GM18511 (cell line): ENCODE measurements around the gene APIP.

Experiments
- ATAC-seq: cut with Tn5 transposase; IDR thresholded peaks from one replicate; pipeline ENCODE4 v1.9.1; 2021; ENCODE audit warnings: mild to moderate bottlenecking, moderate library complexity; ENCODE audit not compliant: unreplicated experiment

APIP gene

GRCh38 chr11:34890089-34890488 is 26.1 kb downstream of the APIP start:
- no peak for ATAC-seq

DNA sequence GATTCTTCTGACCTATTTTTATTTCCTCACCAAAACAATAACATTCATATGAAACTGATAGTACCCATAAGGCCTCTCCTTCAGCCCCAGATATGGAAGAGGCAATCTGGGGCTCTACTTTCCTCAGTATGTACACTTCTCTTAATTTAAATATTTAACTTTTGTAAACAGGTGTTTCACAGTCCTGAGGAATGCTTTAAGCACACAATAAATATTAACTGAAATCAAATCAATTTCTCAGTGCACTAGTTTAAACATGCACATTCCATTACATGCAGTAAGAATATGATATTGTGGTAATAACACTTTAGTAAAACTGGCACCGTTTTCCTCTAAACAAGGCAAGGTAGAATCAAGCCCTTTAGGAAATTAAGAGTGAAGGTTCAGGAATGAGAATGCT is 28.9 kb downstream of the APIP start:
- no peak for ATAC-seq

DNA sequence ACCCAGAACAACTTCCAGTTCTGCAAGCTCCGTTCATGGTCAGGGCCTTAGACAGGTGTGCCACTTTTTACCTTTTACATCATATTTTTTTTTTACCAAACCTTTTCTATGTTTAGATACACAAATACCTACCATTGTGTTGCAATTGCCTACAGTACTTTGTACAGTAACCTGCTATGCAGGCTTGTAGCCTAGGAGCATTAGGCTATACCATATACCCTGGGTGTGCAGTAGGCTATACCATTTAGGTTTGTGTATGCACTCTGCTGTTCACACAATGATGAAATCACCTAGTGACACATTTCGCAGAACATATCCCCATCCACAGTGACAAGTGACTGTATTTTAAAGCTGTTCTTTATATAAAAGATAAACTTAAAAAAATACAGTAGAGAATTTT is 29.6 kb downstream of the APIP start:
- no peak for ATAC-seq

DNA sequence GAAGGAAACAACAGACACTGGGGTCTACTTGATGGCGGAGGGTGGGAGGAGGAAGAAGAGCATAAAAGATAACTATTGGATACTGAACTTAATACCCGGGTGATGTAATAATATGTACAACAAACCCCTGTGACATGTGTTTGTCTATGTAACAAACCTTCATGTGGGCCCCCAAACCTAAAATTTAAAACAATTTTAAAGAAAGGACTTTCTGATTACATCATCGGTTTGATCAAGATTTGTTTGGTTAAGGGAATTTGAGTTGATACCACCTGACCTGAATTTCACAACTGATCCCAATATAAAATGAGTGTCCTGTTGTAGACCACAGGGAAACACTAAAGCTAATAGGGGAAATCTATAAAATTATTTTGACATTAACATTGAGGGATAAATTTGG is 34.3 kb downstream of the APIP start:
- no peak for ATAC-seq

DNA sequence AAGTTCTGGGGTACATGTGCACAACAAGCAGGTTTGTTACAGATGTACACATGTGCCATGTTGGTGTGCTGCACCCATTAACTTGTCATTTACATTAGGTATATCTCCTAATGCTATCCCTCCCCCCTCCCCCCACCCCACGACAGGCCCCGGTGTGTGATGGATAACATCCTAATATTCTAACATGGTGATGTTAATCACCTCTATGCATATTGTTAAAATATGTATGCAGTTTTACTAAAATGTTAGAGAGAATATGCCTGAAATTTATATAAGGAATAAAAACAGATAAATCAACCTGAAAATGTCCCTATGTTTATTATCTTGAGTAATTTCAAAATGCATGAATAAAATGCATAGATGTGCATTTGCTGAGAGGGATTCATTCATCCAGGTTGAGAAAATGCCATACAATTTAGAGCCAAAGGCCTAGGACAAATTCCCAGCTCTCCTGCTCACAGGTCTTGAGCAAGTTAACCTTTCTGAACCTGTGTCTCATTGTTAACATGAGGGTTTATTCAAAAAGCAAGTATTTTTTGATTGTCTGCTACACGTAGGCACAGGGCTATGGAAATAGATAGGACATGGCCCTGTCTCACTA is 38.7 kb downstream of the APIP start:
- ATAC-seq: no peak

DNA sequence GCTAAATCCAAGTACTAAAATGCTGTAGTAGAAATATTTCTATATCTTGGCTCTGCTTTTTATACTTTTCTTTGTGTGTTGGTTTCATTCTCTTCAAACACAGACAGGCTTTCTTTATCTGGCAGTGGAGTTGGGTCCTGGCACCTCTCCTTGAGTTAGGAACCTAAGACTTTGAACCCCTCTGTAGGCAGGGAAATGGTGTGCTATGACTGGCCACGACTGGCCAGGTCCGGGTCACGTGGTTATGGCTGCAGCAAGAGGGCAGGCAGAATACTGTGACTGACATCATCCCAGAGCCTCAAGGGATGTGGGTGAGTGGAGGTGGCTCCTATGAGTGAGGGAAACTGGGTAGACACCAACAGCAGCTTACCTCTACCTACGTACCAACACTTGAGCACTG is 42.0 kb downstream of the APIP start:
- no peak for ATAC-seq

DNA sequence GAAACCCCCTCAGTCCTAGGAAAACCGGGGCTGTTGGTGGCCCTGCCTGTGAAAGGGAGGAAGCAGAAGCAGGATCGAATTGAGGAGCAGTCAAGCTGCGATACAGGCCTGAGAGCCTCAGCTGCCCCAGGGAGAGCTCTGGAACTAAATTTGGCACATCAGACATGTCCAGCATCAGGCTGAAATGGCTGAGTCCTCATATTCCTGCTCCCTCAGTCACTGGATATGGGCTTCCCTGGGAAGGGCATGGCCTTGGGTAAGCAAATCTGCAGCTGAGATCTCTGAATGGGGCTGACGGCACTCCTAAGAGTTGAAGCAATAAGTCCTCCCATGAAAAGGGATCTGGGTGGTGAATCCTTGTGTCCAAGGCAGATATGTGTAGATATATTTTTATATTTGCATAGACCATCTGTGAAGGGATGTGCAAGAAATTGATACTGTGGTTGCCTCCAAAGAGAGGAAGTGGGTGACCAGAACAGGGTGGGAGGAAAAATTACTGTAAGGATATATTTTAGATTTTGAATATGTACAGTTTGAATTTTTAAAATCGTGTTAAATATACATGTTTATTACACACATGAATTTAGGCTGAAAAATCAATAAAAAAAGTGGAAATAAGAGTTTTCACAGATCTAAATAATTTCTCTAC is 45.5 kb downstream of the APIP start:
- no peak for ATAC-seq

DNA sequence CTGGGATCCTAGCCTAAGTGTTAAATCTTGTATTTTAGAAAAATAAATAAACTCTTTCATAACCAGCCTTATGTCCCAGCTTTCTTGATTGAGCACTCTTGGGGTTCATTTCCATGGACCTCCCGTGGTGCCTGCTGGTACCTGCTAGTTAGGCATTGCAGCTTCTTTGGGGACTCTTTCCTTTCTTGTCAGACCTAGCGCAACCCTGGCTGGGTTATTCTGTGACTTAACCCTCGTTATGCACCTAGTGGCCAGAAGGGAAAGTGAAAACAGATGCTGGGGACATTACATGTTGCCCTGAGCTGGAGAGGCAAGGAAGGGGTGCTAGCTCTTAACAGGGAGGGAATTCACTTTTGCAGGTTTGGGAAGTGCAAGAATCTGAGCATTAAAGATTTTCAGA is 46.8 kb downstream of the APIP start:
- ATAC-seq: no peak

DNA sequence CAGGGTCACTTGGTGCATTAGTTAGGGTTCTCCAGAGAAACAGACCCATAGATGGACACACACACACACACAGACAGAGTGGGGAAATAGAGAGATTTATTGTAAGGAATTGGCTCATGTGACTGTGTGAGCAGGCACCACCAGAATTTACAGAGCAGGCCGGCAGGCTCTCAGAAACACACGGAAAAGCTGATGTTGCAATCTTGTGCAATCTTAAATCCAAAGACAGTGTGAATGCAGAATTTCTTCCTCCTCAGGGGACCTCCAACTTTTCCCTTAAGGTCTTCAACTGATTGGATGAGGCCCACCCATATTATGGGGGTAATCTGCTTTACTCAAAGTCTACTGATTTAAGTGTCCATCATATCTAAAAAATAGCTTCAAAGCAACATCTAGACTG is 49.8 kb downstream of the APIP start:
- no peak for ATAC-seq

DNA sequence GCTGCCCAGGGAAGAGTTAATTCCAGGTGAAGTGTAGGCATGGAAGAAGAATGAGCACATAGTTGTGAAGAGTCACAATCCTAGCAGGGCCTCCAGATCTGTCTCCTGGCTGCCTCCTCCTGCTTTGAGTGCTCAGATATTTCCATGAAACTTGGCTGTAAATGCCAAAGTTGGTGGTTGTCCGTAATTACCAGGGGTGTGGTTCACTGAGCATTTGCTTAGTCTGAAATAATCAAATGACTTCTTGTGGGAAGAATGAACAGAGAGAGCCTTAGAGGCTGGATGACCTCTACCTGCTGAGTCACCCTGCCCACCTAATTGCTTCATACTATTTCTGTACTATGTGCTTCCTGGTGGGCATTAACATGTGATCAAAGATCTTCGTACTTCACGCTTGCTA is 50.9 kb downstream of the APIP start:
- ATAC-seq: no peak

DNA sequence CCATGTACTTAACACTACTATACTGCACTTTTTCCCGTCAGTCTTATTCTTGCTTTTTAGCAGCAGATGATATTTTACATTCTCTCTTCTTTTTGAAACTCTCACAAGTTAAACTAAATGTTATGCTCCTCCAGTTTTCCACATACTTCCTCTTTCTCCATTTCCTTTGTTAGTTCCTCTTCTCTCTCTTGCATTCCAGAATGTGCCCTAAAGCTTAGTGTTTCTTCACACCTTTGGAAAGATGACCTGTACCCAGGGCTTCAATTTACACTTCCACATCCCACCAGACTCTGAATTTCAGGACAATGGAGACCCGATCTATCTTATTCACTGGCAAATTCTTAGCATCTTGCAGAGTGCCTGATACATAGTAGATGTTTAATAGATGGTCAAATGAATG is 51.8 kb downstream of the APIP start:
- ATAC-seq: no peak

DNA sequence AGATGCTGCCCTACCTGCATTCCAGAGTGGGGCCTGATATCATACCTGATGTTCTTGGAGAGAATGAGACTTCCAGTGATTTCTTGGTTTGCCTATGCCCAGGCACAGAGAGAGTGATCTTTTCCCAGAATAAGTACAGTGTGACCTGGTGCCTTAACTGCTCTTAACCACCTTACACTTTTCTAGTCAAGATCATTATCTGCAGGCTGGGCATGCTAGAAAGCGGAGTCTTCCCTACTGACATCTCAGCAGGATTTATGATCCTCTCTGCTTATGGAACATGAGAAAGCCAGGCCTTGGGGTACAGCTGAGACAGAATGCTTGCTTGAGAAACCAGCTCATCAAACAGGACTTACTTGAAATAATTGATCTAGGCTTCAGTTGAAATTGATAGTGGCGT is 53.1 kb downstream of the APIP start:
- ATAC-seq: no peak

DNA sequence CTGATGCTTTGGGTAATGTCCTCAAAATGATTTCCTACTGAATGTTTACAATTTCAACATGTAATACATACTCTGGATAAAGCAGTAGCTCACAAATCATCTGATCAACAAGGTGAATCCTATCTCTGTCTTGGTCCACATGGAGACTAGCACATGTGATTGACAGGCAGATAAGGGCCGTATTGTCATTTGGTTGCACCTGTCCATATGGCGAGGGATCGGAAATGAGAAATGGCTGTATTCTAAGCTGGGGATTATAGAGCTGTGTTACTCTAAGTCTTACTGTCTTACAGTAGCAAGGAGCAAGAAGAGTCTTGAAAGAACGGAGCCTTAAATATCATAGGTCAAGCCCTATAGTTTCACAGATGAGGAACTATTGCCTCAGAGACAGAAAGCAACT is 55.7 kb downstream of the APIP start:
- no peak for ATAC-seq

- ATAC-seq: no peak
Observed at GRCh38 chr11:34860034-34860433, 56.1 kb downstream of the APIP start.

DNA sequence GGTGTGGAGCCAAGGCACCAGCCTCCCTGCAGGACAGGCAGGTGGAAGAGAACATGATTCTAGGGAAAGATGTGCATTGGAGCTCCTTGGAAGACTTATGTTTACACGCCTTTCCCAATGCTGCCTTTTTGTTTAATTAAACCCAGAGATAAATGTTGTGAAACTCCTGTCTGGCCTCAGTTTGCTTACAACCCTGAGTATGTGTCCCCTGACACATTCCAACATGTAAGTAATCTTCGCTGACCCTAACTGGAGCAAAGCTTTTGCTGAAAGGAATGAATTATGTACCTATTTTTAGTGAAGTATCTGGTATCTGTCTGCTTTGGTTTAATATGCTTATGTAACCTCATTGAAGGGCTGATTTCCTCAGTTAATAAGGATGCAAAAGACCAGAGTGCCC is 56.7 kb downstream of the APIP start:
- no peak for ATAC-seq

GRCh38 chr11:34857463-34857862 is 58.7 kb downstream of the APIP start:
- no peak for ATAC-seq

DNA sequence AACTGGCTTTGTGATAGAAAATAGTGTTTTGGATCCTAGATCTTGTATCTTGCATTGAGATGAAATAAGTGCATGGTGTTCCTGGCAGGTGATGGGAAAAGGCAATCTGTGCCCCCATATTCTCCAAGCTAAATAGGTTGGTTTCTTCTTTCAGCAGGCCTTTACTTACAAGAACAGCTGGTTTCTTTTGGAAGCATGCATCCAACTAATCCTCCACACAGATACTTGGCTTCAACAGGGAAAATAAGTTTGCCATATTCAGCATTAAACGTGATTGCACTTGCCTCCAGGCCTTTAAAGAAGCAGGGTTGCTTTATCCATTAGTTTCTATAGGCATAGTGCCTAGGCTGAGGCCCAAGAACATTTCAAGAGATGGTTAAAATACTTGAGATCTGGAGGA is 59.9 kb downstream of the APIP start:
- no peak for ATAC-seq

- ATAC-seq: no peak
Observed at GRCh38 chr11:34855754-34856095, 60.5 kb downstream of the APIP start.

GRCh38 chr11:34855021-34855753 is 61.0 kb downstream of the APIP start:
- no peak for ATAC-seq

- no peak for ATAC-seq
Observed at GRCh38 chr11:34851916-34852315, 64.3 kb downstream of the APIP start.

DNA sequence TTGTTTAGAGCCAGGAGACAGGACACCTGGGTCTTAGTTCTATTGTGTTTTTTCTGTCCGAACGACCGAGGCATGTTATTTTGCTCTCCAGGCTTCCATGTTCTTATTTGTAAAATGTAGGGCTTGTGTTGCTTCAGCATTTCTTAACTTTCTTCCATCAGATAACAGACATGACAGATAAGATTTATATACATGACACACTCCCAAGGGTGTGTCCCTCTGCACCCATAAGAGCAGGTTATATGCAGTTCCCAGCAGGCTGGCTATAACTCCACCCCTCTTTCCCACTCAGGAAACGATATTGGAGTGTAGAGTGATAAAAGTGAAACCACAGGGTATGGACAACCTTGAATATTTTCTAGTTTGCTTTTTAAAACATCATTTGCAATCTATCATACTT is 65.8 kb downstream of the APIP start:
- no peak for ATAC-seq

DNA sequence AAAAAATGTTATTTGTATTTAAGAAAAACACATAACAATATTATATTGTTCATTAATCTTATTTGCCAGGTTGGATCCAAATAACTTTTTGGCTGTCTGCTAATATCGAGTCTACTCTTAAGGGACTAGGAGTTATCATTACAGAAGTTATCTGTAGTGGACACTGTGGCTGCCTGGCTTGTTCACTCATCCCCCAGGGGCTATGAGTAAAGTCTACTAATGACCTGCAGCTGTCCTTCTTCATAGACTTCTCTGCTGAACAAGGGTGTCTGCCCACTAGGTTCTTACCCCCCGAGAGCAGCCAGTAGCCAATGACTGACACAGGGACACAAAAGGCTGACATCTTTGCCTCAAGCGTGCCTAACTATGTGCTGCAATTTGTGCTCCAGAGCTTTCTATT is 69.7 kb downstream of the APIP start:
- ATAC-seq: no peak
